ENCODE data around the gene ZNF827. TPM values are rescaled to one million over a fixed set of nuclear protein-coding genes. Genes with fewer than 3 reads are reported as not detected.

The ZNF827 gene
- total RNA-seq, 1 experiment from 2014 or later: 6.3 TPM

GRCh38 chr4:145818011-145818410 is 120.6 kb downstream of the ZNF827 start:
- POLR2A ChIA-PET: interaction anchor here (0.6 kb wide), 2 partner anchors 12 to 16 kb away, joined by 5 to 6 read pairs; no protein-coding TSS in a partner anchor
- Histone ChIP-seq H3K36me3 (ENCODE audit: control insufficient read depth, insufficient read depth, low read length) (no peaks in the 10 kb centered on the region), H3K27ac (ENCODE audit: low read length) (no peak overlapping the region), H3K9me3 (ENCODE audit: control insufficient read depth, insufficient read depth, low read depth, low read length) (no peaks in the 10 kb centered on the region), H3K27me3 (ENCODE audit: control insufficient read depth, insufficient read depth, low read length) (no peaks in the 10 kb centered on the region), H3K4me1 (ENCODE audit: control insufficient read depth, insufficient read depth, low read length) (no peaks in the 10 kb centered on the region), H3K4me3 (ENCODE audit: low read depth in 2 of 2, low read length in 2 of 2) (no peak overlapping the region)
- TF ChIP-seq SIN3A (IDR thresholded peaks at IDR 0.05; ENCODE audit: borderline replicate concordance, insufficient read depth, low read depth, low read length): no peak
- TF ChIP-seq CTCF (IDR thresholded peaks at IDR 0.05): no peak
- TF ChIP-seq TCF7L2 (IDR thresholded peaks at IDR 0.05; ENCODE audit: low read depth, low read length): no peak
- TF ChIP-seq POLR2AphosphoS5 (IDR thresholded peaks at IDR 0.05; ENCODE audit: low read depth, low read length): no peak
- TF ChIP-seq, protein P1, sequence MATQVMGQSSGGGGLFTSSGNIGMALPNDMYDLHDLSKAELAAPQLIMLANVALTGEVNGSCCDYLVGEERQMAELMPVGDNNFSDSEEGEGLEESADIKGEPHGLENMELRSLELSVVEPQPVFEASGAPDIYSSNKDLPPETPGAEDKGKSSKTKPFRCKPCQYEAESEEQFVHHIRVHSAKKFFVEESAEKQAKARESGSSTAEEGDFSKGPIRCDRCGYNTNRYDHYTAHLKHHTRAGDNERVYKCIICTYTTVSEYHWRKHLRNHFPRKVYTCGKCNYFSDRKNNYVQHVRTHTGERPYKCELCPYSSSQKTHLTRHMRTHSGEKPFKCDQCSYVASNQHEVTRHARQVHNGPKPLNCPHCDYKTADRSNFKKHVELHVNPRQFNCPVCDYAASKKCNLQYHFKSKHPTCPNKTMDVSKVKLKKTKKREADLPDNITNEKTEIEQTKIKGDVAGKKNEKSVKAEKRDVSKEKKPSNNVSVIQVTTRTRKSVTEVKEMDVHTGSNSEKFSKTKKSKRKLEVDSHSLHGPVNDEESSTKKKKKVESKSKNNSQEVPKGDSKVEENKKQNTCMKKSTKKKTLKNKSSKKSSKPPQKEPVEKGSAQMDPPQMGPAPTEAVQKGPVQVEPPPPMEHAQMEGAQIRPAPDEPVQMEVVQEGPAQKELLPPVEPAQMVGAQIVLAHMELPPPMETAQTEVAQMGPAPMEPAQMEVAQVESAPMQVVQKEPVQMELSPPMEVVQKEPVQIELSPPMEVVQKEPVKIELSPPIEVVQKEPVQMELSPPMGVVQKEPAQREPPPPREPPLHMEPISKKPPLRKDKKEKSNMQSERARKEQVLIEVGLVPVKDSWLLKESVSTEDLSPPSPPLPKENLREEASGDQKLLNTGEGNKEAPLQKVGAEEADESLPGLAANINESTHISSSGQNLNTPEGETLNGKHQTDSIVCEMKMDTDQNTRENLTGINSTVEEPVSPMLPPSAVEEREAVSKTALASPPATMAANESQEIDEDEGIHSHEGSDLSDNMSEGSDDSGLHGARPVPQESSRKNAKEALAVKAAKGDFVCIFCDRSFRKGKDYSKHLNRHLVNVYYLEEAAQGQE (IDR thresholded peaks at IDR 0.05; ENCODE audit: insufficient read depth in 1 of 2, low read depth in 2 of 2, low read length in 1 of 2): no peak
- in situ Hi-C loops (cut with HindIII; ENCODE audit: low pct_unique_long_range_greater_than_20kb, low sequenced_read_pairs): no loop called here
- no peak for DNase-seq (ENCODE audit: low read depth, low spot score)
- ATAC-seq: no peak
- BruUV-seq (replicated peaks): no TSS peak
- CTCF ChIA-PET: no interaction called here
- intact Hi-C loops (cut with micrococcal nuclease; ENCODE audit: unreplicated experiment): no loop called here

- no peak for ATAC-seq
- ChIA-PET CTCF (no interaction called here), POLR2A (interaction anchor here (0.6 kb wide), 1 partner anchor 614 kb away, joined by 6 read pairs; no protein-coding TSS in a partner anchor)
- no peak for TF ChIP-seq SIN3A (IDR thresholded peaks at IDR 0.05; ENCODE audit: borderline replicate concordance, insufficient read depth, low read depth, low read length)
- TF ChIP-seq CTCF (IDR thresholded peaks at IDR 0.05): no peak
- no peak for TF ChIP-seq TCF7L2 (IDR thresholded peaks at IDR 0.05; ENCODE audit: low read depth, low read length)
- TF ChIP-seq, protein P1 (IDR thresholded peaks at IDR 0.05; ENCODE audit: insufficient read depth in 1 of 2, low read depth in 2 of 2, low read length in 1 of 2): no peak
- no peak for TF ChIP-seq POLR2AphosphoS5 (IDR thresholded peaks at IDR 0.05; ENCODE audit: low read depth, low read length)
- in situ Hi-C loops (cut with HindIII; ENCODE audit: low pct_unique_long_range_greater_than_20kb, low sequenced_read_pairs) (no loop called here), intact Hi-C loops (cut with micrococcal nuclease; ENCODE audit: unreplicated experiment) (no loop called here)
- Histone ChIP-seq H3K27ac (ENCODE audit: low read length) (no peak overlapping the region), H3K9me3 (ENCODE audit: control insufficient read depth, insufficient read depth, low read depth, low read length) (no peaks in the 10 kb centered on the region), H3K4me3 (ENCODE audit: low read depth in 2 of 2, low read length in 2 of 2) (no peak overlapping the region), H3K36me3 (ENCODE audit: control insufficient read depth, insufficient read depth, low read length) (no peaks in the 10 kb centered on the region), H3K4me1 (ENCODE audit: control insufficient read depth, insufficient read depth, low read length) (no peaks in the 10 kb centered on the region), H3K27me3 (ENCODE audit: control insufficient read depth, insufficient read depth, low read length) (no peaks in the 10 kb centered on the region)
- no peak for DNase-seq (ENCODE audit: low read depth, low spot score)
- no TSS peak for BruUV-seq (replicated peaks)
Measured at GRCh38 chr4:145816091-145816490, 122.5 kb downstream of the ZNF827 start.
